Keratinocyte (primary cell): ENCODE results near the gene ADAT1. TPM values are rescaled to one million over a fixed set of nuclear protein-coding genes. Genes with fewer than 3 reads are reported as not detected.

Experiments used
- DNase-seq: peaks from one replicate; pipeline ENCODE4 v3.0.0-alpha.2; 2011; ENCODE audit warnings: low read depth, missing footprints, low spot score
- FAIRE-seq: peaks from 2 replicates; lab custom pipeline; 2011; peaks lifted over from hg19 to GRCh38; lab: Jason Lieb, UNC
- H2AFZ ChIP-seq: 2 replicates; pipeline ENCODE4 v1.6.0; 2012; ENCODE audit warnings: low read length, control low read depth, inconsistent platforms; ENCODE audit not compliant: control insufficient read depth
- H3K27ac ChIP-seq: 2 replicates; pipeline ENCODE4 v1.5.1; 2011; ENCODE audit warnings: low read length; ENCODE audit not compliant: control insufficient read depth, insufficient read depth
- H3K27me3 ChIP-seq: 3 replicates; pipeline ENCODE4 v1.6.0; 2011; ENCODE audit warnings: low read length; ENCODE audit not compliant: control insufficient read depth, insufficient read depth; ENCODE audit errors: extremely low read depth
- H3K36me3 ChIP-seq, 2 experiments: 2 replicates in 1 of 2; 3 replicates in 1 of 2; pipeline ENCODE4 v1.5.1; 2011; ENCODE audit warnings: low read length in 2 of 2, mild to moderate bottlenecking in 1 of 2; ENCODE audit not compliant: control insufficient read depth in 2 of 2, insufficient read depth in 2 of 2; ENCODE audit errors: extremely low read depth in 1 of 2
- H3K4me1 ChIP-seq: 3 replicates; pipeline ENCODE4 v1.5.1; 2011; ENCODE audit warnings: low read length; ENCODE audit not compliant: control insufficient read depth, insufficient read depth; ENCODE audit errors: extremely low read depth
- H3K4me2 ChIP-seq: 3 replicates; pipeline ENCODE4 v1.6.0; 2011; ENCODE audit warnings: low read depth, low read length; ENCODE audit not compliant: control insufficient read depth, insufficient read depth; ENCODE audit errors: extremely low read depth
- H3K4me3 ChIP-seq, 3 experiments: fragments of 200-600 bp in 1 of 3; sonication (generic) in 1 of 3; 2 replicates in 2 of 3; 3 replicates in 1 of 3; pipeline ENCODE4 v1.5.1; 2011 to 2016; ENCODE audit warnings: low read length in 3 of 3, mild to moderate bottlenecking in 3 of 3, control low read depth in 2 of 3, inconsistent platforms in 1 of 3, low read depth in 1 of 3, mixed read lengths in 1 of 3, mixed run types in 1 of 3, moderate library complexity in 1 of 3; ENCODE audit not compliant: control insufficient read depth in 2 of 3, insufficient read depth in 2 of 3; ENCODE audit errors: extremely low read depth in 1 of 3
- H3K79me2 ChIP-seq: 2 replicates; pipeline ENCODE4 v1.6.0; 2012; ENCODE audit warnings: low read length; ENCODE audit not compliant: control insufficient read depth, insufficient read depth
- H3K9ac ChIP-seq: 3 replicates; pipeline ENCODE4 v1.6.0; 2011; ENCODE audit warnings: low read length; ENCODE audit not compliant: control insufficient read depth, insufficient read depth; ENCODE audit errors: extremely low read depth
- H3K9me1 ChIP-seq: 3 replicates; pipeline ENCODE4 v1.6.0; 2011; ENCODE audit warnings: low read length; ENCODE audit not compliant: control insufficient read depth, insufficient read depth; ENCODE audit errors: extremely low read depth
- H3K9me3 ChIP-seq: 2 replicates; pipeline ENCODE4 v1.5.1; 2012; ENCODE audit warnings: low read depth, low read length; ENCODE audit not compliant: control insufficient read depth
- H4K20me1 ChIP-seq: 3 replicates; pipeline ENCODE4 v1.6.0; 2011; ENCODE audit warnings: low read length; ENCODE audit not compliant: control insufficient read depth, insufficient read depth; ENCODE audit errors: extremely low read depth
- CTCF ChIP-seq, 3 experiments: IDR thresholded peaks in 1 of 3; conservative IDR thresholded peaks in 1 of 3; optimal IDR thresholded peaks in 1 of 3; 2 replicates in 2 of 3; 3 replicates in 1 of 3; pipeline versions ENCODE3 to v1.5.1; 2011; ENCODE audit warnings: low read length in 3 of 3, mild to moderate bottlenecking in 3 of 3, moderate library complexity in 2 of 3, control low read depth in 1 of 3, inconsistent platforms in 1 of 3; ENCODE audit not compliant: insufficient read depth in 2 of 3; ENCODE audit errors: extremely low read depth in 1 of 3
- EZH2 ChIP-seq: IDR thresholded peaks from one replicate; pipeline ENCODE4 v1.6.1; 2012; ENCODE audit warnings: inconsistent platforms, mild to moderate bottlenecking, low read length, moderate library complexity
- dilution Hi-C: fragments of 300-500 bp; cut with MboI; formaldehyde crosslinking; loops from one replicate; pipeline ENCODE4 v1.7.0; 2020; ENCODE audit warnings: low sequenced_read_pairs; ENCODE audit not compliant: extremely low pct_ligation_motif_present
- polyA plus RNA-seq, 5 experiments: library from polyadenylated mRNA; depleted of rRNA in 3 of 5; stranded (reverse) in 3 of 5; stranded (forward) in 1 of 5; unstranded in 1 of 5; fragments of >200 nt; gene quantifications; 1 replicate in 1 of 5; 2 replicates in 3 of 5; 3 replicates in 1 of 5; pipeline versions ENCODE4 v1.2.1 to v1.2.3, GENCODE V29; 2011 to 2012; ENCODE audit warnings: missing spikeins in 2 of 5, low read depth in 1 of 5, low replicate concordance in 1 of 5

Gene ADAT1
- polyA plus RNA-seq, 1 donor (not counting 4 experiments of a cell fraction or from before 2014, with no cell fraction given) = 34.4 TPM

GRCh38 chr16:75617121-75617520 is 6.0 kb downstream of the ADAT1 start:
- DNase-seq (no peak), FAIRE-seq (no peak)
- H2AFZ ChIP-seq = no peak overlapping the region
- H3K36me3 ChIP-seq = peaks cover 19 to 41% of the 10 kb centered on the region in 2 experiments
- H3K79me2 ChIP-seq = peaks cover 9% of the 10 kb centered on the region
- TF ChIP-seq EZH2 (no peak), CTCF (optimal IDR thresholded peaks at IDR 0.05 in 1 of 3, IDR thresholded peaks at IDR 0.05 in 1 of 3, conservative IDR thresholded peaks at IDR 0.05 in 1 of 3; ENCODE audit: extremely low read depth in 1 of 3, insufficient read depth in 2 of 3, low read length in 3 of 3) (no peak)
- H3K4me1 ChIP-seq = peaks cover 16% of the 10 kb centered on the region
- dilution Hi-C loops = no loop called here
- H3K9ac ChIP-seq = no peak overlapping the region
- no peak overlapping the region for H3K27ac ChIP-seq
- no peak overlapping the region for H3K4me2 ChIP-seq
- no peaks in the 10 kb centered on the region for H3K27me3 ChIP-seq
- H4K20me1 ChIP-seq = no peaks in the 10 kb centered on the region
- H3K4me3 ChIP-seq = no peak overlapping the region
- H3K9me3 ChIP-seq = no peaks in the 10 kb centered on the region
- H3K9me1 ChIP-seq = no peaks in the 10 kb centered on the region

GRCh38 chr16:75616521-75617010 is 6.5 kb downstream of the ADAT1 start:
- Histone ChIP-seq H3K9me1 (no peaks in the 10 kb centered on the region), H3K4me3 (no peak overlapping the region), H3K4me2 (no peak overlapping the region), H2AFZ (no peak overlapping the region), H3K4me1 (peaks cover 10% of the 10 kb centered on the region), H3K9me3 (no peaks in the 10 kb centered on the region), H3K27me3 (no peaks in the 10 kb centered on the region), H3K27ac (no peak overlapping the region), H3K79me2 (peaks cover 5% of the 10 kb centered on the region), H3K9ac (no peak overlapping the region), H4K20me1 (no peaks in the 10 kb centered on the region), H3K36me3 (peaks cover 21 to 46% of the 10 kb centered on the region in 2 experiments)
- DNase-seq (no peak), FAIRE-seq (no peak)
- TF ChIP-seq CTCF (optimal IDR thresholded peaks at IDR 0.05 in 1 of 3, IDR thresholded peaks at IDR 0.05 in 1 of 3, conservative IDR thresholded peaks at IDR 0.05 in 1 of 3; ENCODE audit: extremely low read depth in 1 of 3, insufficient read depth in 2 of 3, low read length in 3 of 3) (no peak), EZH2 (no peak)
- dilution Hi-C loops = no loop called here
